Mammary epithelial cell (primary cell): ENCODE results near the gene SIKE1.

Source experiments
- EZH2 ChIP-seq: IDR thresholded peaks from 2 replicates; pipeline ENCODE4 v1.6.1; 2012; ENCODE audit warnings: low read length, inconsistent platforms, borderline replicate concordance
- TF ChIP-seq, protein P1 (sequence below), 2 donors: IDR thresholded peaks in 1 of 2; conservative IDR thresholded peaks in 1 of 2; 2 replicates each; pipeline ENCODE4 v1.5.1; 2011 to 2012; ENCODE audit warnings: inconsistent platforms in 2 of 2, low read length in 2 of 2, mild to moderate bottlenecking in 2 of 2, control low read depth in 1 of 2, low read depth in 1 of 2; ENCODE audit not compliant: insufficient read depth in 1 of 2; ENCODE audit errors: extremely low read depth in 1 of 2

- TF ChIP-seq, protein P1, sequence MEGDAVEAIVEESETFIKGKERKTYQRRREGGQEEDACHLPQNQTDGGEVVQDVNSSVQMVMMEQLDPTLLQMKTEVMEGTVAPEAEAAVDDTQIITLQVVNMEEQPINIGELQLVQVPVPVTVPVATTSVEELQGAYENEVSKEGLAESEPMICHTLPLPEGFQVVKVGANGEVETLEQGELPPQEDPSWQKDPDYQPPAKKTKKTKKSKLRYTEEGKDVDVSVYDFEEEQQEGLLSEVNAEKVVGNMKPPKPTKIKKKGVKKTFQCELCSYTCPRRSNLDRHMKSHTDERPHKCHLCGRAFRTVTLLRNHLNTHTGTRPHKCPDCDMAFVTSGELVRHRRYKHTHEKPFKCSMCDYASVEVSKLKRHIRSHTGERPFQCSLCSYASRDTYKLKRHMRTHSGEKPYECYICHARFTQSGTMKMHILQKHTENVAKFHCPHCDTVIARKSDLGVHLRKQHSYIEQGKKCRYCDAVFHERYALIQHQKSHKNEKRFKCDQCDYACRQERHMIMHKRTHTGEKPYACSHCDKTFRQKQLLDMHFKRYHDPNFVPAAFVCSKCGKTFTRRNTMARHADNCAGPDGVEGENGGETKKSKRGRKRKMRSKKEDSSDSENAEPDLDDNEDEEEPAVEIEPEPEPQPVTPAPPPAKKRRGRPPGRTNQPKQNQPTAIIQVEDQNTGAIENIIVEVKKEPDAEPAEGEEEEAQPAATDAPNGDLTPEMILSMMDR (conservative IDR thresholded peaks at IDR 0.05 in 1 of 2, IDR thresholded peaks at IDR 0.05 in 1 of 2; ENCODE audit: extremely low read depth in 1 of 2, insufficient read depth in 1 of 2, low read depth in 1 of 2, low read length in 2 of 2): no peak
- no peak for TF ChIP-seq EZH2
These were observed 33.9 kb downstream of the SIKE1 start for GRCh38 chr1:114746450-114747121.
